ENCODE data around the gene NKAIN2.

The NKAIN2 gene

GRCh38 chr6:124056407-124057334 is 253.0 kb downstream of the NKAIN2 start (continued):
- TF ChIP-seq ZNF48 (tag by site-specific recombination; IDR thresholded peaks at IDR 0.05) (no peak), ZNF664 (tag by site-specific recombination; IDR thresholded peaks at IDR 0.05) (no peak), ZNF549 (tag by site-specific recombination; IDR thresholded peaks at IDR 0.05) (0 out of 2 replicates have a peak, but pooled peaks have one; percentile 6)

GRCh38 chr6:124057461-124057860 is 253.8 kb downstream of the NKAIN2 start:
- peaks cover 27% of the 10 kb centered on the region for H3K4me1 ChIP-seq (ENCODE audit: control insufficient read depth, insufficient read depth, low read length)
- H3K27ac ChIP-seq (ENCODE audit: extremely low read depth, low read depth, low read length) = no peak overlapping the region
- H3K9me3 ChIP-seq (ENCODE audit: control insufficient read depth, insufficient read depth, low read depth, low read length) = no peaks in the 10 kb centered on the region
- TF ChIP-seq CTCF (tag by site-specific recombination; IDR thresholded peaks at IDR 0.05) (no peak), ZNF10 (tag by site-specific recombination; IDR thresholded peaks at IDR 0.05) (peak; percentile 39; the same call in 1 of the 2 replicates), ZNF175 (tag by site-specific recombination; IDR thresholded peaks at IDR 0.05) (no peak), ZNF510 (tag by site-specific recombination; IDR thresholded peaks at IDR 0.05; ENCODE audit: insufficient replicate concordance) (no peak), ZNF623 (tag by site-specific recombination; IDR thresholded peaks at IDR 0.05) (no peak), ZSCAN30 (tag by site-specific recombination; IDR thresholded peaks at IDR 0.05) (peak; percentile 45; the same call in 1 of the 2 replicates), HOXC10 (CRISPR knock-in tag; IDR thresholded peaks at IDR 0.05) (no peak), IKZF3 (tag by site-specific recombination; IDR thresholded peaks at IDR 0.05) (no peak), ZNF692 (tag by site-specific recombination; IDR thresholded peaks at IDR 0.05) (no peak), BCL11A (tag by site-specific recombination; IDR thresholded peaks at IDR 0.05; ENCODE audit: low read depth) (no peak), ZNF677 (tag by site-specific recombination; IDR thresholded peaks at IDR 0.05) (no peak), ZEB2 (tag by site-specific recombination; IDR thresholded peaks at IDR 0.05) (no peak), ZNF146 (tag by site-specific recombination; IDR thresholded peaks at IDR 0.05) (no peak), ZNF280D (tag by site-specific recombination; IDR thresholded peaks at IDR 0.05) (no peak)
- TF ChIP-seq, protein P1, sequence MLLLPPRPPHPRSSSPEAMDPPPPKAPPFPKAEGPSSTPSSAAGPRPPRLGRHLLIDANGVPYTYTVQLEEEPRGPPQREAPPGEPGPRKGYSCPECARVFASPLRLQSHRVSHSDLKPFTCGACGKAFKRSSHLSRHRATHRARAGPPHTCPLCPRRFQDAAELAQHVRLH (tag by site-specific recombination; IDR thresholded peaks at IDR 0.05) = no peak
- TF ChIP-seq, protein P2, sequence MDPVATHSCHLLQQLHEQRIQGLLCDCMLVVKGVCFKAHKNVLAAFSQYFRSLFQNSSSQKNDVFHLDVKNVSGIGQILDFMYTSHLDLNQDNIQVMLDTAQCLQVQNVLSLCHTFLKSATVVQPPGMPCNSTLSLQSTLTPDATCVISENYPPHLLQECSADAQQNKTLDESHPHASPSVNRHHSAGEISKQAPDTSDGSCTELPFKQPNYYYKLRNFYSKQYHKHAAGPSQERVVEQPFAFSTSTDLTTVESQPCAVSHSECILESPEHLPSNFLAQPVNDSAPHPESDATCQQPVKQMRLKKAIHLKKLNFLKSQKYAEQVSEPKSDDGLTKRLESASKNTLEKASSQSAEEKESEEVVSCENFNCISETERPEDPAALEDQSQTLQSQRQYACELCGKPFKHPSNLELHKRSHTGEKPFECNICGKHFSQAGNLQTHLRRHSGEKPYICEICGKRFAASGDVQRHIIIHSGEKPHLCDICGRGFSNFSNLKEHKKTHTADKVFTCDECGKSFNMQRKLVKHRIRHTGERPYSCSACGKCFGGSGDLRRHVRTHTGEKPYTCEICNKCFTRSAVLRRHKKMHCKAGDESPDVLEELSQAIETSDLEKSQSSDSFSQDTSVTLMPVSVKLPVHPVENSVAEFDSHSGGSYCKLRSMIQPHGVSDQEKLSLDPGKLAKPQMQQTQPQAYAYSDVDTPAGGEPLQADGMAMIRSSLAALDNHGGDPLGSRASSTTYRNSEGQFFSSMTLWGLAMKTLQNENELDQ (tag by site-specific recombination; IDR thresholded peaks at IDR 0.05; ENCODE audit: low read depth) = no peak
- TF ChIP-seq, protein P3, sequence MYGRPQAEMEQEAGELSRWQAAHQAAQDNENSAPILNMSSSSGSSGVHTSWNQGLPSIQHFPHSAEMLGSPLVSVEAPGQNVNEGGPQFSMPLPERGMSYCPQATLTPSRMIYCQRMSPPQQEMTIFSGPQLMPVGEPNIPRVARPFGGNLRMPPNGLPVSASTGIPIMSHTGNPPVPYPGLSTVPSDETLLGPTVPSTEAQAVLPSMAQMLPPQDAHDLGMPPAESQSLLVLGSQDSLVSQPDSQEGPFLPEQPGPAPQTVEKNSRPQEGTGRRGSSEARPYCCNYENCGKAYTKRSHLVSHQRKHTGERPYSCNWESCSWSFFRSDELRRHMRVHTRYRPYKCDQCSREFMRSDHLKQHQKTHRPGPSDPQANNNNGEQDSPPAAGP (tag by site-specific recombination; IDR thresholded peaks at IDR 0.05) = no peak
- ChIA-PET POLR2A (no interaction called here), CTCF (interaction anchor here (0.6 kb wide), 2 partner anchors 618 to 965 kb away, joined by 3 to 4 read pairs; no protein-coding TSS in a partner anchor)
- H3K36me3 ChIP-seq (ENCODE audit: control insufficient read depth in 2 of 2, insufficient read depth in 1 of 2, low read length in 2 of 2) = no peaks in the 10 kb centered on the region
- no peak overlapping the region for H3K4me3 ChIP-seq (ENCODE audit: low read depth, low read length)
